ENCODE results near the gene FUT7. TPM values are rescaled to one million over a fixed set of nuclear protein-coding genes. Genes with fewer than 3 reads are reported as not detected.
"Not testable (repeated sequence)": the region's sequence is repeated elsewhere in the genome, so short reads cannot be mapped to it uniquely, and the experiment has no call there.

FUT7 gene
- total and polyA plus RNA-seq, 8 donors = 0.12 to 0.19 (median 0.18) TPM; not detected in 5

DNA sequence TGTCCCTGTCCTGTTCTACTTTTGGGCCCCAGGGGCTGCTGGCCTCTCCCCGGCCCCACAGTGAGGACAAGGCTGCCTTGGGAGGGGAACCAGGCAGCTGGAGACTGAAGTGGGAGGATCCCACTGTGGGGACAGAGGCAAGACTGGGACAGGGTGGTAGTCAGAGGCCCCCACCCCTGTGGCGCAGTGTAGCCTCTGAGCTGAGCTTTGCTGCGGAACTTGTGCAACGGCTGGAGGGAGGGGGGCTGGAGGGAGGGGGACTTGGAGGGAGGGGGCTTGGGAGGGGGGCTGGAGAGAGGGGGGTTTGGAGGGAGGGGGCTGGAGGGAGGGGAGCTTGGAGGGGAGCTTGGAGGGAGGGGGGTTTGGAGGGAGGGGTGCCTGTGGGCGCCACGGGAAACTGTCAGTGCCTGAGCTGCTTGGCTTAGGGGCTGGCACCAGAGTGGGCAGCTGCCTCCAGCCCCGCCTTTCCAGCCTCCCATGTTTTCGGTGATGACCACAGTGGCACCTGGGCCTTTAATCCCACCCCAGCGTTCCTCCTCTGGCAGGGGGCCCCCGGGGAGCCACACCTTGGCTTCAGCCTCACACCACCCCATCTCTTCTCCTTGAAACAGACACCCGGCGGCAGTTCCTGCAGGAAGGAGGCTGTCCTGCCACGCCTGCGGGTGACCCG, 2.3 kb upstream of the FUT7 start:
- ATAC-seq (no peak), DNase-seq (no peak), FAIRE-seq (no peak)
- H3K27me3 ChIP-seq = no peaks in the 10 kb centered on the region
- H3K4me3 ChIP-seq = no peak overlapping the region
- peaks cover 0 to 4% (median 0%) of the 10 kb centered on the region in 3 donors for H3K36me3 ChIP-seq
- 54 to 82% methylated on average over 10 to 15 of the region's 15 CpGs for WGBS, 2 donors
- H3K9me3 ChIP-seq = no peaks in the 10 kb centered on the region
- TF ChIP-seq, protein P1, sequence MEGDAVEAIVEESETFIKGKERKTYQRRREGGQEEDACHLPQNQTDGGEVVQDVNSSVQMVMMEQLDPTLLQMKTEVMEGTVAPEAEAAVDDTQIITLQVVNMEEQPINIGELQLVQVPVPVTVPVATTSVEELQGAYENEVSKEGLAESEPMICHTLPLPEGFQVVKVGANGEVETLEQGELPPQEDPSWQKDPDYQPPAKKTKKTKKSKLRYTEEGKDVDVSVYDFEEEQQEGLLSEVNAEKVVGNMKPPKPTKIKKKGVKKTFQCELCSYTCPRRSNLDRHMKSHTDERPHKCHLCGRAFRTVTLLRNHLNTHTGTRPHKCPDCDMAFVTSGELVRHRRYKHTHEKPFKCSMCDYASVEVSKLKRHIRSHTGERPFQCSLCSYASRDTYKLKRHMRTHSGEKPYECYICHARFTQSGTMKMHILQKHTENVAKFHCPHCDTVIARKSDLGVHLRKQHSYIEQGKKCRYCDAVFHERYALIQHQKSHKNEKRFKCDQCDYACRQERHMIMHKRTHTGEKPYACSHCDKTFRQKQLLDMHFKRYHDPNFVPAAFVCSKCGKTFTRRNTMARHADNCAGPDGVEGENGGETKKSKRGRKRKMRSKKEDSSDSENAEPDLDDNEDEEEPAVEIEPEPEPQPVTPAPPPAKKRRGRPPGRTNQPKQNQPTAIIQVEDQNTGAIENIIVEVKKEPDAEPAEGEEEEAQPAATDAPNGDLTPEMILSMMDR (IDR thresholded peaks at IDR 0.05) = no peak
- peaks cover under 1 to 2% (median under 1%) of the 10 kb centered on the region in 3 donors for H3K4me1 ChIP-seq
- H3K27ac ChIP-seq = no peak overlapping the region
- intact Hi-C loops (cut with DNase I) = loop anchor here in 1 of 3 donors (5.0 kb wide), 1 partner anchor 262 kb away; no protein-coding TSS in a partner anchor

DNA sequence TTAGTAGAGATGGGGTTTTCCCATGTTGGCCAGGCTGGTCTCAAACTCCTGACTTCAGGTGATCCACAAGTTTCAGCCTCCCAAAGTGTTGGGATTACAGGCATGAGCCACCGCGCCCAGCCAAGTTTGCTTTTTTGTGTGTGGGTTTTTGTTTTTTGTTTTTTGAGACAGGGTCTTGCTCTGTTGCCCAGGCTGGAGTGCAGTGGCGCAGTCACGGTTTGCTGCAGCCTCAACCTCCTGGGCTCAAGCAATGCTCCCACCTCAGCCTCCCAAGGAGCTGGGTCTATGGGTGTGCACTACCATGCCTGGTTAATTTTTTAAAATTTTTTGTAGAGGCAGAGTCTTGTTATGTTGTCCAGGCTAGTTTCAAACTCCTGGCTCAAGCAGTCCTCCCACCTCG, 1.6 kb upstream of the FUT7 start:
- not testable (repeated sequence) for H3K4me3 ChIP-seq, H3K9me3 ChIP-seq, H3K36me3 ChIP-seq, H3K27ac ChIP-seq, H3K27me3 ChIP-seq, DNase-seq, FAIRE-seq, ATAC-seq, H3K4me1 ChIP-seq
- WGBS, 2 donors = 95 to 97% methylated on average over 5 of the region's 5 CpGs
- intact Hi-C loops (cut with DNase I) = loop anchor here in 1 of 3 donors (5.0 kb wide), 1 partner anchor 261 kb away; no protein-coding TSS in a partner anchor

DNA sequence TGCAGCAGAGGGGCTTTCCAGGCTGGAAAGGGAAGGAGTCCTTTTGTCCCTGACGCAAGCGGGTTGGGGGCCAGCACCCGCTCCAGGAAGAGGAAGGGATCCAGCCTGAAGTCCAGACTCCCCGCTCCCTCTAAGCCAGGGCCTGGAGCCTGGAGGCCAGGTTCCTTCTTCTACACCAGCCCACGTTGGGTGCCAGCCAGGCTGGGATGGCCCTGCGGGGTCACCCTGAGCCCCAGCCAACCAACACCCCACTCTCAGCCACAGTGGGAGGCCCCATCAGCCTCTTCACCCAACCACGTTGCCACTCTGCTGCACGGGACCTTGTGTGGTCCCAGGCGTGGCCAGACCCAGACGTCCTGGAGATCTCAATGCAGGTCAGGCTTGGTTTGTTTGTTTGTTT, 970 bp upstream of the FUT7 start:
- ATAC-seq (peak in 1 of 4 donors; percentile 5), DNase-seq (peak in 1 of 6 donors; percentile 57), FAIRE-seq (no peak)
- H3K4me1 ChIP-seq = peaks cover 4 to 6% (median 4%) of the 10 kb centered on the region in 3 donors
- H3K27ac ChIP-seq = peak overlapping the region in 1 of 4 donors; percentile 7
- H3K9me3 ChIP-seq = no peaks in the 10 kb centered on the region
- no peaks in the 10 kb centered on the region for H3K36me3 ChIP-seq
- H3K27me3 ChIP-seq = no peaks in the 10 kb centered on the region
- WGBS, 2 donors = 80 to 93% methylated on average over 10 of the region's 10 CpGs
- H3K4me3 ChIP-seq = no peak overlapping the region
- TF ChIP-seq, protein P1 (IDR thresholded peaks at IDR 0.05) = no peak
- intact Hi-C loops (cut with DNase I) = loop anchor here in 1 of 3 donors (5.0 kb wide), 1 partner anchor 261 kb away; no protein-coding TSS in a partner anchor

DNA sequence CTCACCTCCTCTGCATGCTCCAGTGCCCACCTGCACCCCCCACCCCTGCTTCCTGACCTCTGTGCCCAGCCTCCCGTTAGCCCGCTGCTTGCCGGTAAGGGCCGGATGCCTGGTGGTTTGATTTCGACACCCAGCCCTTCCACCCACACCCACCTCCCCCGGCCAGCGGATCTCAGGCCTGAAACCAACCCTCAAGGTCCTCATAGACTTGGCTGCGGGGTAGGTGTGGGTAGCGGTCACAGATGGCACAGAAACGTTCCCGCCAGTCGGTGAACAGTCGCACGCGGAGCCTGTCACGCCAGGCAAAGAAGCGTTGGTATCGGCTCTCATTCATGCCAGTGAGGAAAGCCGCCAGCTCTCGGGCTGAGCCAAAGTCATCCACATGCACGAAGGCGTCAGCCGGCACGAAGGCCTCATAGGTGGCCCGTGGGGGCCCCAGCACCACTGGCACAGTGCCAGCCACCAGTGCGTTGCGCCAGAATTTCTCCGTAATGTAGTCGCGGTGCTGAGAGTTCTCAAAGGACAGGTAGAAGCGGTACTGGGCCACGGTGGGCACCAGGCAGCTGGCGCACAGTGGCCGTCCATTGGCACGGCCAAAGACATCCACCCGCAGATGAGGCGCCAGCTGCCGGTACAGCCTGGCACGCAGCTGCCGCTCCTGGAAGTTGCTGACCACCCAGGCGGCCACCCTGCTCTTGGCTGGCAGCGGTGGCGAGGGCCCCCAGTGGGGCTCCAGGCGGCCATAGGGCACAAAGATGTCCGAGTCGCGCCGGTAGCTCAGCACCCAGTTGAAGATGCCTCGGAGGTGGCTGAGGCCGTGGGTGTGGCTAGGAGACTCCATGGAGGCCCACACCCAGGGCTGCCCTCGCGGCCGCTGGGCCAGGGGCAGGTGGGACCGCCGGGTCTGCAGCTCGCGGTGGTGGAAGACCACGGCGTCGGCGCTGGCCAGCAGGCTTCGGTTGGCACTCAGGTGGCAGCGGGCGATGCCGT, 1.1 kb downstream of the FUT7 start:
- DNase-seq (no peak), ATAC-seq (no peak), FAIRE-seq (no peak)
- H3K4me1 ChIP-seq = peaks cover 15 to 21% (median 17%) of the 10 kb centered on the region in 3 donors
- intact Hi-C loops (cut with DNase I) = loop anchor here in 1 of 3 donors (5.0 kb wide), 1 partner anchor 259 kb away; no protein-coding TSS in a partner anchor
- WGBS, 2 donors = 81 to 88% methylated on average over 63 to 65 of the region's 65 CpGs
- H3K27me3 ChIP-seq = no peaks in the 10 kb centered on the region
- TF ChIP-seq, protein P1 (IDR thresholded peaks at IDR 0.05) = no peak
- no peaks in the 10 kb centered on the region for H3K9me3 ChIP-seq
- H3K4me3 ChIP-seq = no peak overlapping the region
- H3K27ac ChIP-seq = no peak overlapping the region
- H3K36me3 ChIP-seq = no peaks in the 10 kb centered on the region

DNA sequence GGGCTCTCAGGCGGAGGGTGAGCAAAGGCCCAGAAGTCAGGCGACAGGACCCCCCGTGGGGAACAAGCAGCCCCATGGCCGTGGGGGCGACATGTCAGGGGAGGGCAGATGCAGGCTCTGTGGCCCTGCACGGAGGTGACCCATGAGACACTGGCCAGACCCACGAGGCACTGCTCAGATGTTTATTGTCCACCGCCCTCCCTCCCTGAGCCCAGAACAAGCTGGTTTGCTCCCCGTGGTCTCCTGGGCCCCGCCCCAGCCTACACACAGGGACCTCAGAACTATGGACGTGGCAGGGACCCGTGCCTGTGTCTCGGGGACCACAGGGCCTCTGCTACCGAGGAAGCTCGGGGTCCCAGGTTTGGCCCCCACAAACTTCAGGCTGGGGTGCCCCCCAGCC, 1.9 kb downstream of the FUT7 start:
- H3K4me3 ChIP-seq = no peak overlapping the region
- H3K36me3 ChIP-seq = no peaks in the 10 kb centered on the region
- DNase-seq (no peak), ATAC-seq (no peak), FAIRE-seq (no peak)
- intact Hi-C loops (cut with DNase I) = loop anchor here in 1 of 3 donors (5.0 kb wide), 1 partner anchor 258 kb away; no protein-coding TSS in a partner anchor
- H3K9me3 ChIP-seq = no peaks in the 10 kb centered on the region
- H3K27ac ChIP-seq = no peak overlapping the region
- H3K27me3 ChIP-seq = no peaks in the 10 kb centered on the region
- TF ChIP-seq, protein P1 (IDR thresholded peaks at IDR 0.05) = no peak
- WGBS, 2 donors = 63 to 66% methylated on average over 14 to 15 of the region's 15 CpGs
- peaks cover 15 to 21% (median 17%) of the 10 kb centered on the region in 3 donors for H3K4me1 ChIP-seq

Data from pancreas (tissue), 10 donors.